Hematopoietic multipotent progenitor cell treated with erythropoietin and hydrocortisone succinate and interleukin-3 and kit ligand, for 4 days (in vitro differentiated cells): ENCODE measurements around the gene ITGA8.
"Not testable (repeated sequence)": the region's sequence is repeated elsewhere in the genome, so short reads cannot be mapped to it uniquely, and the experiment has no call there.

ENCODE experiments used
- DNase-seq: peaks from one replicate; pipeline ENCODE4 v3.0.0-alpha.2; 2015

Gene ITGA8

DNA sequence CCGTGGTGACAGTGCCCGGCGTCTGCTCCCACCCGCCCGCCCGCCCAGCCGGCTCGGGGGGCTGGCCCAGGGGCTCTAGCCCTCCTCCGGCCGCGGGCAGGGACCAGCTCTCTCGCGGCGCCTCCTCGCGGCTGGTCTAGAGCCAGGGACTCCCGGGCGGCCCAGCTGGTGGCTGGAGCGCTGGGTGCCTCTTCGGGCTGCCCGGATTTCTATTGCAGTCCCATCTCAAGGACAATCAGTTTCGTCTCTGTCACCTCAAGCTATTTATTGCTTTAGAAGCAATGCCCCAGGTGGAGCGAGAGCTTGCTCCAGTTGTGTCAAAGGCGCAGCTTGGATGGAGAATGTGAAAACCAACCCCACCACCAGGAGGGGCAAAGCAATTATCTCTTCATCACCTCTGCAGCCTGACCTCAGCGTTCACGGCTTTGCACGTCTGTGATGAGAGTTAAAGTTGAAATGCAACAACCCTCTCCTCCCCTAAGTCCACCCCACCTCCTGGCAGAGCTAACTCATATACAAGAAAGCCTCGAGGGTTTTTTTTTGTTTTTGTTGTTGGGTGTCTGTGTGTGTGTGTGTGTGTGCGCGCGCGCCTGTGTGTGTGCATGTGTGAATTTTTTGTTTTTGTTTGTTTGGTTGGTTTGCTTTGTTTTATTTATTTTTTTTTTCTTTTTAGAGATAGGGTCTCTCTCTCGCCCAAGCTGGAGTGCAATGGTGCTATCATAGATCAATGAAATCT lies at the start of gene ITGA8:
TSS of gene ITGA8 (minus strand) at position 24 of the 736 bp plus-strand sequence. CDS start 151 bp downstream, outside the sequence.
- DNase-seq, result peak; percentile 83

DNA sequence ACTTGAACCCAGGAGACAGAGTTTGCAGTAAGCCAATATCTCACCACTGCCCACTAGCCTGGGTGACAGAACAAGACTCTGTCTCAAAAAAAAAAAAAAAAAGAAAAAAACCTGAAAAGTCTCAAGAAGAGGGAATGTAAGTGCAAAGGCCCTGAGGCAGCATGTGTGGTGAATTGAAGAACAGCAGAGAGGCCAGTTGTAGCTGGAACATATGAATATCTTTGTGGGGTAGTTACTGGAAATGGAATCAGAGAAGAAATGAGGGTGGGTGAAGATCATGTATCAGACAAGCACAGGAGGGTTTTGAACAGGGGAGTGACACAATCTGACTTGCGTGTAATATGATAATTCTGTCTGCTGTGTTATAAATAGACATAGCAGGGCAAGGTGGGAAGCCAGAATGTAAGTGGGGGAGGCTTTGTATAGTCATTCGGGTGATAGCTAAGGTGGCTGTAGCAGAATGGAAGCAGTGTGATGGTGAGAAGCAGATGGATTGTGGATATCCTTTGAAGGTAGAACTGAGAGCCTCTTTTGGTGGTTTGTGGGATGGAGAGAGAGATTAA lies 45.3 kb upstream of the ITGA8 start:
- DNase-seq, result no peak

DNA sequence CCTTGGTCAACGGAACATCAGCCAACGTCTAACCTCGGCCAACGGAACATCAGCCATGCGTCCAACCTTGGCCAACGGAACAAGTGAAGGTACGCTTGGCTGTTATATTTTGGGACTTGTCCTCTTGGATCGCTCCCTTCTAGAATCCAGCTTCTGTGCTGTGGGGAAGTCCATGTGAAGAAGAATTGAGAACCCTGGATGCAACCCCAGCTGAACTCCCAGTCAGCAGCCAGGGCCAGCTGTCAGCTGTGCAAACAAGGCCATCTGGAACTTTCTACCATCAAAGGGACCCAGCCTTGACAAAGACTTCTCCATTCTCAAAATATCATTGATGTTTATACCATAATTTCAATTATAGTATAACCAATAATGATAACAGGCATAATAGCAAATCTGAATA lies 43.3 kb upstream of the ITGA8 start:
- DNase-seq, result no peak

DNA sequence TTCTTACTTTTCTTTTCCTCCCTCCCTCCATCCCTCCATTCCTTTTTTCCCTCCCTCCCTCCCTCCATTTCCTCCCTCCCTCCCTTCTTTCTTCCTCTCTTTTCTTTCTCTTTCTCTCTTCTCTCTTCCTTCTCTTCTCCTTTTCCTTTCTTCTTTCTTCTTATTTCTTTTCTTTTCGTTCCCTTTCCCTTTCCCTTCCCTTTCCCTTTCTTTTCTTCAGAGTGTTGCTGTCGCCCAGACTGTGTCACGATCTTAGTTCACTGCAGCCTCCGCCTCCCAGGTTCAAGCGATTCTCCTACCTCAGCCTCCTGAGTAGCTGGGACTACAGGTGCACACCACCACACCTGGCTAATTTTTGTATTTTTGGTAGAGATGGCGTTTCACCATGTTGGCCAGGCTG lies 42.5 kb upstream of the ITGA8 start:
- not testable (repeated sequence) for DNase-seq

DNA sequence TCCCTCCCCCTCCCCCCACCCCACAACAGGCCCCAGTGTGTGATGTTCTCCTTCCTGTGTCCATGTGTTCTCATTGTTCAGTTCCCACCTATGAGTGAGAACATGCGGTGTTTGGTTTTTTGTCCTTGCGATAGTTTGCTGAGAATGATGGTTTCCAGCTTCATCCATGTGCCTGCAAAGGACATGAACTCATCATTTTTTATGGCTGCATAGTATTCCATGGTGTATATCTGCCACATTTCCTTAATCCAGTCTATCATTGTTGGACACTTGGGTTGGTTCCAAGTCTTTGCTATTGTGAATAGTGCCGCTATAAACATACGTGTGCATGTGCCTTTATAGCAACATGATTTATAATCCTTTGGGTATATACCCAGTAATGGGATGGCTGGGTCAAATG lies 41.5 kb upstream of the ITGA8 start:
- DNase-seq, result not testable (repeated sequence)

DNA sequence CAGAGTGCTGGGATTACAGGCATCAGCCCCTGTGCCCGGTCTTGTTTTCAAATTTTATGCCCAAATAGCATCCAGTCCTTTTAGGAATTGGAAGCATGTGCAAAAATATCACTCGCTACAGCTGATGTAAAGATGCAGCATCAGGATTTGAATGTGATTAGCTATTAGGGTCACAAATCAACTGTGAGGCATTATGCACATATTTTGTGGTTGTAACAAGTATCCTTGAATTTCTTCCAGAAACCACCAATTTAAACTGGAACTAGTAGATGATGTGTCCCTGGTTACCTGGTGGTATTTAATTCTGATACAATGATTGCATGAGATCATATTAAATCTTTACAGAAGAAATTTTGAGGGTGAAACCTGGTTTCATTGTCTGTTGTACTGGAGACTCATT lies 41.0 kb upstream of the ITGA8 start:
- DNase-seq, result no peak

DNA sequence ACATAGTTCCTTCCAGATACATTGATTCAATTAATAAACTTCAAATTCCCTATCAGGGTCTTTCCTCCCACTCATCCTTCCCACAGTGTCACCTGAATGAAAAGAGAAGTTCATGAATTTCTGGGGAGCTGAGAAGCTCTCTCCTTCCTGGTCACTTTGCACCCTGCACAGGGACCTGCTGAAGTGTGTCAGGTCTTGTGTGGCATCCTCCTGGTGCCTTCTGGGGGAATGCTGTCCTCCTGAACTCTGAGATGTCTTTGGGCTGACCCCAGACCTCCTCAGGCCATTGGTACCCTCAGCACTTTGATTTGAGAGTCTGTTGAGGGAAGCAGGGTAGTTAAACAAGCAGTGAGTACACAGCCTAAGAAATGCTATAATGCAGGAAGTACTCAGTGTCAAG lies 39.5 kb upstream of the ITGA8 start:
- DNase-seq, result no peak

DNA sequence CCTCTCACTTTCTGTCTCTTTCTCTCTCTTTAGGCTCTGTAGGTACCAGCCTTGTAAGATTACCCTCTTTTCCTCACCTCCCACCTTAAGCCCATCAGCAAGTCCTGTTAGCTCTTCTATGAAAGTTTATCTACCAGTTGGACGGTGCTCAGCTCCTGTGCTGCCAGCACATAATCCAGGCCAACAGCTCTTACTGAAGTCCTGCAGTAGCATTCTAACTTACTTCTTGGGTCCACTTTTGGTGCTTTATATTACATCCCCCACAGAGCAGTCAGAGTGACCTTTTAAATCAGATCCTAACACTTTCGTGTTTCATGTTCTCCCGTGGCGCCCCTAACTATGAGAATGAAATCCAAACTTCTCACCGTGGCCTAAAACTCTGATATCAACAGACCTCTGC lies 38.9 kb upstream of the ITGA8 start:
- no peak for DNase-seq

DNA sequence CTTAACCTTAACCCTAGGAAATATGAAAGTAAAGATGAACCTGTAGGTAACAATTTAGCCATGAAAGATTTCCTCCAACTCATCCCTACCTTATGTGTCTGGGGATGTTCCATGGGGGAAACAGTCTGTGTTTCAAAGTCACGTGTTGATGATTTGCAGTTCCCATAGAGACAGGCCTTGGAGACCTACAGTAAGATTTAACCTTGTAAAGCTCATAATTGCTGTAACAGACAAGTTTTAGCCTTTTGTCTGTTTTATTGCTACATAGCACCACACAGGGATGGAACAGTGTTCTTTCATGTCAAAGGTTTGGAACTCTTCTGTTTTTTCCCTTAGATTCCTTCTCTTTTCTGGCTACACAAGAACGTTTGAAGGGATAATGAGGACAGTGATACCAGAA lies 35.2 kb upstream of the ITGA8 start:
- DNase-seq, result no peak

DNA sequence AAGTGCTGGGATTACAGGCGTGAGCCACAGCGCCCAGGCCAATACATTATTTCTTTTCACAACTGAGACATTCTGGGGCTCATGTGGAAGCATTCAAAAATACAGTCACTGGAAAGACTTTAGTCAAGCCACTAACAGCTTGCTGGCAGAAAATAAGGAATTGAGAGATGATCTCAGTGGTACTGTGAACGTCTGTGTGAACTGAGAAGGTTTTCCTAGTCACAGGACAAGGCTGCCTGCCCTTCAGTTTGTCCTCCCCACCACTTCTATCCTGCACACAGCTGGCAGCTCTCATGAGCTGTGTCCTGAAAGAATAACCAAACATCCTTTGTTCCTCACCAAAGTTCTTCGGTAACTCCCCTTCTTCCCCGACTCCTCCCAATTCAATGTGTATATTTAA lies 31.3 kb upstream of the ITGA8 start:
- DNase-seq, result no peak

DNA sequence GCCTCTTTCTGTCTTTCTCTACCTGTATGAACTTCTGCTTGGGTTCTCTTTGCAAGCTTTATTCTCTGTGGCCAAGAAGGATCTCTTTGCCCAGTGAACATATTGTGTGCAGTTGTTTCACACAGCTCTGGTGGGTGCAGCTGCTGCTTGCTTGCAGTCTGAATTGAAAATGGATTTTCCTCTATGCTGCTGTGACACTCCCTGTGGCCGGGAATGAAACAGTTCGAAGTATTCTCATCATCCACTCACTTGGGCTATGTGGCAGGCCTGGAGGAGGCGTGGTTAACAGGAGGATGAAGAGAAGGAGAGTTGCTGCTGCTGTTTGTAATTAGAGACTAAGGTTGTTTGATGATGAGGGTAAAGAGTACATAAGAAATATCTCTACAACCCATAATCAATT lies 28.4 kb upstream of the ITGA8 start:
- no peak for DNase-seq

DNA sequence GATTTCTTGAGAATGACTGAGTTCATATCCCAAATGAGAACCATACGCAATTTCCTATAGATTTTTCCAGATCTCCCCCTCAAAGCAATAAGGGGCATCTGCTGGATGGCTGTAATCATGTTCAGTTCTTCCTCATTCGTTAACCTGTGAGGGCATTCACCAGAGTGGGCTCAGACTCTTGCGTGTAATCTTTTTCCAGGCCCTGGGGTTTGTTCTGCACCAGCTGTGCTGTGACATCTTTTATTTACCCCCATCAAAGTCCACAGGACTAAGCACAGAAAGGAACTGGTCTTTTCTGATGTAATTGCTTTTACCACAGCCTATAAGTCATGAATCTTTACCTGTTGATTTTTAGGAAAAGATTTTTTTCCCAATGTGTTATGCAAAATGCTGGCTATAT lies 27.9 kb upstream of the ITGA8 start:
- DNase-seq, result no peak

DNA sequence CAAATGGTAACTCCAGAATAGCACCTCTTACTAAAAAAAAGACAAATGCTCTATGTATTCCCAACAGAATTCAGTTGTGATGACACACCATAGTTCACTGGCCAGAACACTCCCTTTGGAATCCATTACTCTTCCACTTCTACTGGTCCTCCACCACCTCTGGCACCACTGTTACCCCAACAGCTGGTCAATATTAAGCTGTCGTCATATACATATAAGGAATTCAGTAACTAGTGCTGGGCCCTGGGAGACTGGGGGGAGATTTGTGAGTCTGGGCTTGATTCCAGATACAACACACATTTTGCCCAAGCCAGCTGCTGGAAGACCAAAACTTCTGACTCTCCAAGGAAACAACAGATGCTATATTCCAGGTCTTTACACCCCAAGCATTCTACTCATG lies 26.0 kb upstream of the ITGA8 start:
- DNase-seq, result no peak

DNA sequence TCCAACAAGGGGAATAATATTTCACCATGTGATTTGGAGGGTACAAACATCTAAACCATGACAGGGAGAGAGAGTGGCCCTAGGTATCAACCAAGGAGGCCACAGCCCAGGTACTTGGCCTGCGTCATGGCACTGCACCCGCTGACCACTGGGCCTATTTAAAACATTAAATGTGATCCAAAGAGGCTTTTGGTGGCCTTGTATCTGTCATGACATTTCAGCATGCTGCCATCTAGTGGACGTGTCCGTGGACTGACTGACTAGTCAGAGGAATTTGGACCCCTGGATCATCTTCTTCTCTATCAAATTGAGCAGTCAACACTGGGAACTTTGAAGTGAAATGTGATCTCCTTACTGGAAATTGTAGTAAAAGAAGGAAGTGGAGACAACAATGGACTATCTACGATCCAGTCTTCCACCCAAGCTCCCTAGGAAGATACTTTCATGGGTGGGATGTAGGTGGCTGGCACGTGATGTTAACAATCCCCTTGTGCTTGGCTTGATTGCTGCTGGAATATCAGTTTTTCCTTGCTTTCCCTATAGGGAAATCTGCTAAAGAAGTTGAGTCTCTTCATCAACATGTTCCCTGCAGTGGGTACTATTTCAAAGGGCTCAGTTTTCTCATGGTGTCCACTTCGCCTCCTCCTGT lies 24.6 kb upstream of the ITGA8 start:
- DNase-seq, result peak; percentile 86

DNA sequence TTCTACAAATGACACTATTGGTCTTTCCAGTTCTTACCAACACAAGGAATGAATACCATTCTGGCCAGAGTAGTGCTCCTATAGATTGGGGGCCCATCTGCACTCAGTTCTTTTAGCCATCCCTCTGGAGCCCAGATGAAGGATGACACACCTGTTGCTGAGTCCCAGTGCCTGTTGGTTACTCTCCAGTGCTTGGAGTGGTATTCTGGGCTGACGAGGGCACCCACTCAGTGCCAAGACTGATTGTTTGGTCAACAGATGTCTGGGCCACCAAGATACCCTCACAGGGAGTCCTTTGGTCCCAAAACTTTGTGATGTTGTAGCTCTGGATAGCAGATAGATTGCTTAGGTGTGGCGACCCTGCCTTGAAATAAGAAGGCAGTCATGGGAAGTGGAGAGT lies 23.7 kb upstream of the ITGA8 start:
- no peak for DNase-seq

DNA sequence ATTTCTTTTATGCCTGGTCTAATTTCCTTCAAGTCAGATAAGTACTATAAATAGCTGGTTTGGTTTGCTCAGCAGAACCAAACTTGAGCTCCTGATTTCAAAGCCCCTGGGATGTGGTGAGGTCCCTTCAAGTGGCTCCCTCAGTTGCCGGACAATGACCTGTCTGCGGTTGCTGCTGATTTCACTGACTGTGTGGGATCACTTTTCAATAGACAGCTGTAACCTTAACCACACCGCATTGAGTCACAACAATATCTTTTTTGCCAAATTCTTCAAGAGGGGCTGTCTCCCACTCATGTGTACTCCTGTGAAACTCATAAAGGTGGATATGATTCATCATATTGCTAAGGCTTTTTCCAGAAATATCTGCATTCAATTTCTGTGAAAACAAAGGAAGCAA lies 23.1 kb upstream of the ITGA8 start:
- DNase-seq, result no peak

DNA sequence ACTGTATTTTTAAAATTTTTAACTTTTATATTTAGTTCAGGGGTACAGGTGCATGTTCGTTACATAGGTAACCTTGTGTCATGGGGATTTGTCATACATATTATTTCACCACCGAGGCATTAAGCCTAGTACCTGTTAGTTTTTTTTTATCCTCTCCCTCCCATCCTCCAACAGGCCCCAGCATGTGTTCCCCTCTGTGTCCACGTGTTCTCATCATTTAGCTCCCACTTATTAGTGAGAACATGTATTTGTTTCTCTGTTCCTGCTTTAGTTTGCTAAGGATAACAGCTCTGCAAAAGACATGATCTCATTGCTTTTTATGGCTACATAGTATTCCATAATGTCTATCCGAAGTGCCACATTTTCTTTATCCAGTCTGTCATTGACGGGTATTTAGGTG lies 22.4 kb upstream of the ITGA8 start:
- no peak for DNase-seq

DNA sequence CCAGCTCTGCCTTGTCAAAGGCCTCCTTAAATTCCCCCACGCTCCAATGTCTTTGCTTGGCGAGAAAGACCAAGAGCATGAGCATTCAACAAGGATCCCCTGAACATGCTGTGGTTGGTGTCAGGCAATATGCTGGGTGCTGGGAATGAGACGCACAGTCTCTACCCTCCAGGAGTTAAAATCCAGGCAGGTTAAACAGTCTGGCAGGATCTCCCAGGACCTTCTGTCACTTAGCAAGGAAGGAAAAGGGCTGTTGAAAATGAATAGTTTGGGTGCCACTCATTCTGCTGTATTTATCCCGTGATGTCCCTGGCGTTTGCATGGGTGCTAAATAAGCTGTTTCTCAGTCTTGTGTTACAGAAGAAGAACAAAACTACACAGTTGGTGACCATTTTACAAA lies 21.9 kb upstream of the ITGA8 start:
- no peak for DNase-seq

DNA sequence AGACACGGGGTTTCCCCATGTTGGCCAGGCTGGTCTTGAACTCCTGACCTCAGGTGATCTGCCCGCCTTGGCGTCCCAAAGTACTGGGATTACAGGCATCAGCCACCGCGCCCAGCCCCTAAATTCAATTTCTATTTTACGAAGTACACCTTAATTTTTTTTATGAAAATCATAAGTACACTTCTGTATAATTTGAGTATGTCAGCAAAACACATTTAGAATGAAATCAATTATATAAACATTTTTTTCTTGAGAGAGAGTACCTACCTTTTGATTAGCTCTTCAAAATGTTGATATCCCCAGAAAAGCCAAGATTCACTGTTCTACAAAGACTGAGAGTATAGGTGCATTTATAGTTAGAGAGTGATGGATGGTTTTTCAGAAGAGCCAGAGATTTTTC lies 20.5 kb upstream of the ITGA8 start:
- no peak for DNase-seq

DNA sequence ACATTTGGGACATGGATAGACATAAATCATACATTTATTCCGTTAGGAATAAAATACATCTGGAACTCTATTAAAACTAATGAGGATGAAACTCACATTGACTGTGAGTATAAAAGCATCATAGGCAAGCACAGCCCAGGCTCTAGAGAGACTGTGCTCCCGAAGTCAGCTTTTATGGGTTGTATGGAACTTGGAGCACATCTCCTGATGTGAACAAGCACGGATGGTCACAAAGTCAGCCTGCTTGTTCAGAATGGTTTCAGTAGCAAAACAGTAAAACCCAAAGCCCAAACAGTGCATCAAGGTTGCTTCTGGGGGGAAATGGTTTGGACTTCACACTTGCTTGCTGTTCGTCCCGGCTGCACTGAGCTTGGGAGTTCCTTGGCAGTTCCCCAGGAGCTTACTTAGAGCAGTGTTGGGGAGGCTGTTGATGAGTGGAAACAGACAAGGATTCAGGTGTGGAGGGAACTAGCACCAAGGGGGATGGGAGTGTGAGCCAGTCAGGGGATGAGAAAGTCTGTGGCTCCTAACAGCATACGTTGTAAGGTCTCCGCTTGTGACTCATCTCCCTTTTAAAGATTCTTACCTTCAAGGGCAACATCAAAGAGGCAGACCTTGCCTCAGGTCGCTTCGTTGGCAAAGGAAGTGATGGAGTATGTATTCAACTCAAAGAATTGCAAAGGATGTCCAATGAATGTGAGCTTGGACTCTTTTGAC lies 19.7 kb upstream of the ITGA8 start:
- no peak for DNase-seq

DNA sequence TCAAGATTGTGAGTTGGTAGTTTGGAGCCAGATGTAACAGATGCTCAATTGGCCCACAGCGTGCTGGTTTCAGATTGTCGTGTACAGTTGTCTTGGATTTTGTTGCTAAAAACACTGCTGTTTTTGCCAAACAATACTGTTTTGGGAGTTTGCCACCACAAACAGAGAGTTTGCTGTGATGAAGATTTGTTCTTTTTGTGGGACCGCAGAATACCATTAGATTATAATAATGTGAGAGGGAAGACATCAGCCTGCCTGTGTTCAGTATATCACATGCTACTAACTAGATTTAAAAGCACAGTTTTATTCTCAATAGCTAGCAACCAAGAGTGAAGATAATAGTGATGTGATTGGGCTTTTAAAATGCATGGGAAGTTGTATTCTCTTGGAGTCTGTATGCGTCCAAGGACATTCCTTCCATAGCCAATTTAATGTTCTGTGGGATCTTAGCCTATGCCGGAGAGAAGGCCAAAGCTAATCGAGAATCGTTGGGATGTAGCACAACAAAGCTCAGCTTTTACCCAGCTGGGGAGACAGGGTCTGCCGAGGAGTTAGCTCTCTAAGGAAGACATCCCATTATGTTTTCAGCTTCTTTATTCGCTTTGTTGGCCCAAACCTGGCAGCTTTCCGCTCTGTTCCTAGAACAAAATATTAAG lies 18.7 kb upstream of the ITGA8 start:
- DNase-seq, result no peak

DNA sequence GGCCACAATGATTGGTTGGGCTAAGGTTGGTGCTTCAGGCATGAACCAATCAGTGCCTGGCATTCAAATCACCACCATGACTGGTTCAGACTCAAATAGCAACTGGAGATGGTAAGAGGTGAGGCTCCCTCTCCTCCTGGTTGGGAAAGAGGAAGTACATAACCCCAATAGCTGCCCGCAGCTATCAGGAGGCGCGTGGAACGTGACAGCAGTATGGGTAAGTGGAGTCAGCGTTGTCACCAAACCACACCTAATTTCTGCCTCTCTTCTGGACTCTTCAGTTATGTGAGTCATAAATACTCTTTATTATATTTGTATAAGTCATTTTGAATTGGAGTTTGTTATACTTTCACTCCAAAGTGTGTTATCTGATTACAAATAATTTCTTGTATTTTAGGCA lies 17.9 kb upstream of the ITGA8 start:
- peak; percentile 8 for DNase-seq

DNA sequence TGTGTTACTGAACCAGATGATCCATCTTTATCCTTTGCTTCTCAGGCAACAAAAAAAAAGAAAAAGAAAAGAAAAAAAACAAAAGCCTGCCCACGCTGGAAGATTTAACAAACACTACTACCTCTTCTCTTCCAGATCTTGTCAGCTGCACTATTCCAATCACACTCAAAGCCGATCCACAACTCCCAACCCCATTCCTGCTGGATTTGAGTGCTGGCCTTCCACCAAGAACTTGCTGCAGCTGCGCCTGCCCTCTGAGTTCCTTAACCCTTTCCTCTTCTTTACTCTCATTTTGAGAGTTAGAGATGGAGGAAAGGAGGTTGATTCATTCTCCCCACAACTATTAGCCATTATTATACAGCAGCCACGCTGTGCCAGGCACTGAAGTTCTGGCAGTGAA lies 16.0 kb upstream of the ITGA8 start:
- no peak for DNase-seq
